ENCODE data around the gene IDI2.
A peak's percentile ranks its signal among the peaks of the same experiment; 100 is the strongest.

The IDI2 gene

DNA sequence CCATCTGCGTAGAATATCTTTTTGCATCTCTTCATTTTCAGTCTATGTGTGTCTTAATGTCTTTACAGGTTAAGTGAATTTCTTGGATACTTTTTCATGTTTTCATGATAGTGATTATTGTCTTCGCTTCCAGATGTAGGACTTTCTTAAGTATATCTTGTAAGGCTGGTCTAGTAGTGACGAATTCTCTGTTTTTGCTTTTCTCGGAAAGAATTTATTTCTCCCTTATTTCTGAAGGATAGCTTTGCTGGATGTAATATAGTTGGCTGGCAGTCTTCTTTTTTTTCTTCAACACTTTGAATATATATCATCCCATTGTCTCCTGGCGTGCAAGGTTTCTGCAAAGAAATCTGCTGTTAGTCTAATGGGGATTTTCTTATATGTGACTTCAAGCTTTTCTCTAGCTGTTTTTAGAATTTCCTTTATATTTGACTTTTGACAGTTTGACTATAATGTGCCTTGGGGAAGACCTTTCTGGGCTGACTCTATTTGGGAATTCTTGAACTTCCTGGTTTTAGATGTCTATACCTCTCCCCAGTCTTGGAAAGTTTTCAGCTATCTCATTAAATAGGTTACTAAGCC lies 23.1 kb downstream of the IDI2 start:
- peaks cover 15% of the 10 kb centered on the region for H3K4me1 Mint-ChIP-seq
- H3K4me3 Mint-ChIP-seq: no peak overlapping the region
- DNase-seq: no peak
- H3K27ac Mint-ChIP-seq: peak overlapping the region; percentile 41 to 60
- ATAC-seq: no peak
- no peaks in the 10 kb centered on the region for H3K9me3 Mint-ChIP-seq
- H3K27me3 Mint-ChIP-seq: no peaks in the 10 kb centered on the region

DNA sequence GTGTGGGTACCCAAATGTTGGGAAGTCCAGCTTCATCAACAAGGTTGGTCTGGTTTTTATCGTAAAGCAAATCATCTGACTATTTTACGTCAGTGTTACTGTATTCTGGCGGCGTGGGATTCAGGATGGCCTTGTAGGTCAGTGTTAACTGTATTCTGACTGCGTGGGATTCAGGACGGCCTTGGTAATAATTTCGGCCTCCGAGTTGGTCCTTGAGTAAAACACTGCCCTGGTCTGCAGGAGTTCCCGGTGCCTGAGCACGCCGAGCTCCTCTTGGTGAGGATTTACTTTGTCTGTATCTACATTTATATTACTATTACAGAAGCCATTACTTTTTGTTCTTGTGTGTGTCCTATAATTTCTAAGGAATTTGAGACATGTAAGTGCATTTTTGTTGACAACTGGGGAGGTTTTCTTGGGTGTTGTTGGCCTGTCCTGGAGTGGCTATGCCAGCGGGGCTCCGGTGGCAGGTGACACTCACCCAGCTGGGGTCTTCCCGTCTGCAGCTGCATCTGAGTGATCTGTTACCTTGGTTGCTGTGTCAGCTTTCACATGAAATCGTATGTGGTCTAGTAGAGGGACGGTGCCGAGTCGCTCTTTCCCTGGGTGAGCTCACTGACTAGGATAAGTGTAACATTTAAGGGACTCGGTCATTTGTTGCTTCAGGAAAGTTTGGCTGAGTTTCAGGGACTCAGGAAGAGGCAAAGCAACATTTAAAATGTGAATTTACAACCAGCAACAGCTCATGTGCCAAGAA lies 28.2 kb downstream of the IDI2 start:
- no peak for DNase-seq
- H3K27ac Mint-ChIP-seq: no peak overlapping the region
- H3K4me1 Mint-ChIP-seq: peaks cover 22% of the 10 kb centered on the region
- no peaks in the 10 kb centered on the region for H3K9me3 Mint-ChIP-seq
- no peak for ATAC-seq
- no peak overlapping the region for H3K4me3 Mint-ChIP-seq
- no peaks in the 10 kb centered on the region for H3K27me3 Mint-ChIP-seq

DNA sequence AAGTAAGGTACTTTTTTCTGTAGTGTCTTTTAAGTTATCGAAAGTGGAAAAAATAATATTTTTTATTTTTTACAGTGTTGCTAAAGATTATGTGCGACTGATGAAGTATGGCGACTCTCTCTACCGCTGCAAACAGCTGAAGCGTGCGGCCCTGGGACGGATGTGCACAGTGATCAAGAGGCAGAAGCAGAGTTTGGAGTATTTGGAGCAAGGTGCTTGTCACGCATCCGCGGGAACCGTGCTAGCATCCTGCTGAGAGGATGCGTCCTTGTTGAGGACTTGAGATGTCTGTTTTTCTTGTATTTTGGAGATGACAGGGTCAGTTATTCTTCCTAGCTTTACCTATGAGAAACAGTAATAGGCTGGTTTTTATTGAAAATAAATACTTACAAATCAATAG lies 29.6 kb downstream of the IDI2 start:
- Mint-ChIP-seq H3K27me3 (no peaks in the 10 kb centered on the region), H3K4me3 (no peak overlapping the region), H3K27ac (no peak overlapping the region), H3K9me3 (no peaks in the 10 kb centered on the region), H3K4me1 (peaks cover 19% of the 10 kb centered on the region)
- DNase-seq (no peak), ATAC-seq (no peak)

DNA sequence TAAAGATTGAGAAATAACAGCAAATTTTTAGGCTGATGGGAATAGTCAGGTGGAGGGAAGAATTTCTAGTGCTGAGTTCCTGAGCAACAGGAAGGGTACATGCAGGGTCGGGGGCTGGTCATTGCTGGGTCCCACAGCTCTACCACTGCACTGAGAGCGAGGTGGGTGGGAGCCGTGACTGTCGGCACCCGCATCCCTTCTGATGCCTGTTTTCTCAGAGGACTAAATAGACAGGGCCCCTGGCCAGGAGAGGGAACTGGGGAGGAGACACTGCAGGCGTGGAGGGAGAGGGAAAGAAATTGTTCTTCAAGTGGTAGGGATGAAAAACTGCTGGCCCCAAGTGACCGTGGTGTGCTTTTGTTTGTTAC lies 30.1 kb downstream of the IDI2 start:
- no peak overlapping the region for H3K4me3 Mint-ChIP-seq

DNA sequence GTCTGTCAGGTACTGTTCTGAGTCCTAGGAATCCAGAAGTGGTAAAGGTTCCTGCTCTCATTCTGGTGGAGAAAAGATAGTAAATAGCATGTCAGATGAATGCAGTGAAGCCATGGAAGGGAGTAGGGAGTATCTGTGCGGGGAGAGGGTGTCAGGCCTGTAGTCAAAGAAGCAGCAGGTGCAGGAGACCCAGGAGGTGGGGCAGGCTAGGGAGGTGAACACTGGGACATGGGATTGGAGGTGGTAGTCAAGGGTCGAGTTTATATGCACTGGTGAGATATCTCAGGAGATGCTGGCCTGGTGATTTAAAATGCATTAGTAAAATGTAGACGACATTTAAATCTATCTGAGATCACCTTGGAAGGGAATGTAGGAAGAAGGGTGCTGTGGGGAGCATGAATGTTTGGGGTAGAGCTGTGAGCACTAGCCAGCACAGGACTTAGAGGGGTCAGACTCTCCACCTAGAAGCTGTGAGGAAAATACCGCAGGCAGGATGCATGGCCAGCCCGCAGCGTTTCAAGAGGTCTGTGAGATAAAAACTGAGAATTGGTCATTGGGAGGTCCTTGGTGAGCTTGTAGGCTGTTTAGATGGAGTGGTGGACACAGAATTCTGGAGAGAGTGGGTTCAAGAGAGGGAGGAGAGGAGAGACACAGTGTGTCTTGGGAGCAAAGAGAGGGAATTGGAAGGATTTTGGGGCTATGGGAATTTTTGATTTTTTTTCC lies 30.7 kb downstream of the IDI2 start:
- Mint-ChIP-seq H3K9me3 (no peaks in the 10 kb centered on the region), H3K4me1 (peaks cover 29% of the 10 kb centered on the region), H3K27ac (peak overlapping the region; percentile 20 to 43), H3K27me3 (no peaks in the 10 kb centered on the region), H3K4me3 (no peak overlapping the region)
- ATAC-seq: no peak
- DNase-seq: no peak

More for the DNA sequence above, 30.1 kb downstream of the IDI2 start:
- no peaks in the 10 kb centered on the region for H3K27me3 Mint-ChIP-seq
- DNase-seq: no peak
- peaks cover 24% of the 10 kb centered on the region for H3K4me1 Mint-ChIP-seq
- ATAC-seq: no peak
- H3K27ac Mint-ChIP-seq: no peak overlapping the region
- no peaks in the 10 kb centered on the region for H3K9me3 Mint-ChIP-seq

DNA sequence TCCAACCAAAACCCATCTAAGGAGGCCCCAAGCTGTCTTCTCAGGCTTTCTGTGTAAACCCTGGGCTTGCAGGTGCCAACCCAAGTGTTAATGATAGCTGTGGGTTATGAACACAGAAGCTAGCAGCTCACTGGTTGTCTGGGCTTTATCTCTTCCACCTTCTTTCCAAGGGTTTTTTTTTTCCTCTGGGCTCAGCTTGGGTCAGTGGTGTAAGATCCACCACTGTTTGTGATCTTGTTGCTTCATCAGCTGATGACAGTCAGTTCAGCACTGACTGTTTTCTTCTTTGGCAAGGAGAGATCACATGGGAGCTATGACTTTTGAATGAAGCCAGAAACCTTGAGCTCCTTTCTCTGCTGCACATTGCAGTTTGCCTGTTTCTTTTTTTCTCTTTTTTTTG lies 32.8 kb downstream of the IDI2 start:
- no peak overlapping the region for H3K4me3 Mint-ChIP-seq
- no peak overlapping the region for H3K27ac Mint-ChIP-seq
- ATAC-seq: no peak
- H3K27me3 Mint-ChIP-seq: no peaks in the 10 kb centered on the region
- no peak for DNase-seq
- H3K4me1 Mint-ChIP-seq: peaks cover 33% of the 10 kb centered on the region
- no peaks in the 10 kb centered on the region for H3K9me3 Mint-ChIP-seq

DNA sequence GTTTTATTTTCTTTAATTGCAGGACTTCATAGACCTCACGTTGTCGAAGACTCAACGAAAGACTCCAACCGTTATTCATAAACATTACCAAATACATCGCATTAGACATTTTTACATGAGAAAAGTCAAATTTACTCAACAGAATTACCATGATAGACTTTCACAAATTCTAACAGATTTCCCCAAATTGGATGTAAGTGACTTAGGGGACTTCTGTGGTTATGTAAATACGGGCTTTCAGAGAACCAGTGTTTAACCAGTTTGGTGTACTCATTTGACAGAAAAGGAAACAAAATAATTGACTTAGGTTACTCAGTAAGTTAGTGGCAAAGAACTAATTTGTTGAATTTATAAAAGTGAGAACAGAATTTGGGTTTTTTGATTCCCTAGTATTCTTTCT lies 33.2 kb downstream of the IDI2 start:
- Mint-ChIP-seq H3K9me3 (no peaks in the 10 kb centered on the region), H3K4me1 (peaks cover 34% of the 10 kb centered on the region), H3K27ac (no peak overlapping the region), H3K27me3 (no peaks in the 10 kb centered on the region), H3K4me3 (no peak overlapping the region)
- DNase-seq (no peak), ATAC-seq (no peak)

DNA sequence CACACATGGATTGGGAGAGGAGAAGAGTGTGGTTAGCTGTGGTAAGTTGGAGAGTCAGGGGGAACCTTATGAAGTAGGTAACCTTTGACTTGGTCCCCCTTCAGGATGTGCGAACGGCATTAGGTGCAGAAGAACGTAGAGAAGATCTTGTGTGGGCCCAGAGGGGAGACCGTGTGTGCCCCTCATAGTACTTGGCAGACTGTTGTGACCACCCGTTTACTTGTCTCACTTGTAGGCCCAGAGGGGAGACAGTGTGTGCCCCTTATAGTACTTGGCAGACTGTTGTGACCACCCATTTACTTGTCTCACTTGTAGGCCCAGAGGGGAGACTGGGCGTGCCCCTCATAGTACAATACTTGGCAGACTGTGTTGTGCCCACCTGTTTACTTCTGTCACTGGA lies 34.9 kb downstream of the IDI2 start:
- Mint-ChIP-seq H3K4me1 (peaks cover 47% of the 10 kb centered on the region), H3K9me3 (no peaks in the 10 kb centered on the region), H3K27ac (peak overlapping the region in 1 of 2 donors; percentile 9), H3K27me3 (no peaks in the 10 kb centered on the region), H3K4me3 (peak overlapping the region; percentile 93 to 97)
- DNase-seq (no peak), ATAC-seq (no peak)

DNA sequence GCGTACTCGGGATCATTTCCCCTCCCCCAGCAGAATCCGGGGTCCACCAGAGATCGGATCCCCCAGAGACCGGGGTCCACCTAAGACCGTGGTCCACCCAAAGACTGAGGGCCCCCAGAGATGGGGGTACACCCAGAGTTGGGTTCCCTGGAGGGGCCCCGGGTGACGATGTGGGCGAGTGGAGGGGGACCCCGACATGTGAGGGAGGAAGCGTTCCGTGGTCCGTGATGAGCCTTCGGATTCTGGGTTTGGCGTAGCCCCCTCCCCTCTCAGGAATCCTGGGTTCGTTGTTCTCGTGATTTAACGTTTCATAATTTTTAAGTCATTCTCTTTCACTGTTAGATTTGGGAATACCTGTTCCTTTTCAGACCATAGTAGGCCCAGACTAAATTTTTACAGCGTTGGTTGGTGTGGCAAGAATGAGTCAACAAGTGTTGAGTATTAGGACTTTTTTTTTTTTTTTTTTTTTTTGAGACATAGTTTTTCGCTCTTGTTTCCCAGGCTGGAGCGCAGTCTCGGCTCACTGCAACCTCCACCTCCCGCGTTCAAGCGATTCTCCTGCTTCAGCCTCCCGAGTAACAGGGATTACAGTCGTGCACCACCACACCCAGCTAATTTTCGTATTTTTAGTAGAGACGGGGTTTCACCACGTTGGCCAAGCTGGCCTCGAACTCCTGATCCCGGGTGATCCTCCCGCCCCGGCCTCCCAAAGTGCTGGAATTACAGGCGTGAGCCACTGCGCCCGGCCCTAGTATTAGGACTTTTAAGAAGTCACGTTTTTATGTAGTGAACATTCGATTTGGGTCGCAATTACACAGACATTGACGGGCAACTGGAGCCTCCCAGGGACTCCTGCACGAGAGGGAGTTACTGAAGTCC lies 36.8 kb downstream of the IDI2 start:
- peak; percentile 24 for ATAC-seq
- H3K27me3 Mint-ChIP-seq: no peaks in the 10 kb centered on the region
- H3K9me3 Mint-ChIP-seq: no peaks in the 10 kb centered on the region
- peaks cover 36% of the 10 kb centered on the region for H3K4me1 Mint-ChIP-seq
- peak overlapping the region; percentile 98 to 99 for H3K27ac Mint-ChIP-seq
- H3K4me3 Mint-ChIP-seq: peak overlapping the region; percentile 93 to 97
- DNase-seq: peak in 1 of 2 donors; percentile 13

DNA sequence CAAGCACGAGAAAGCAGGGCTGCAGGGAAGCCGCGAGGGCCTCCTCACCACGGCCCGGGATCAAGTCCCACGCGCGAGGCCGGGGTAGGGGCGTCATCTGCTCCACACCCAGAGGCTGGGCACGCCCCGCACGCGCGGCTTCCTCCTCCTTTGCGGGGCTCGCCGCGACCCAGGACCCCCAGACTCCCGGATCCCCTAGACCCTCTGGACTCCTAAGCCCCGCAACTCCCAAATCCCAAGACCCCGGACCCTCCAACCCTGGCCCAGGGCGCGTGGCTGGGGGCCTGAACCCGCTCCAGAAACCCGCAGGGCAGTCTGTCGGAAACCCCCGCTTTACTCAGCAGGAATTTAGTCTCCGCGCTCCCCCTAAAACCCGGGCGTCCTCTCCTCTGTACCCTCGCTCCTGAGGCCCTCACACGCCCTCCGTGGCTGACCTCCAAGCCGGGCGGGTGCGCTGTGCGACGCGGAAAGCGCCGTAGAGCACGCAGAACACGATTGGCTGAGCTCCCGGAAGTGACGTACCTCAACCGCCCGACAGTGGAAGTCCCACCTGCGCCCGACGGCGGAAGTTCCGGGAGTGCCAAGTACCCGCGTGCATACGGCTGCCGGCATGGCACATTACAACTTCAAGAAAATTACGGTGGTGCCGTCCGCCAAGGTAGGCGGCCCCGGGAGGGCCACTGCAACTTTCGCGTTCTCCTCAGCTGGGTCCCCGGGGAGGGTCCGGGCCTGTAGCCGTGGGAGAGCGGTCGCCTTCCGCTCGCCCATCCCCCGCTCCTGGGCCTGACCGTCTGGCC lies 37.6 kb downstream of the IDI2 start, which contains the start of gene GTPBP4:
GTPBP4 (plus strand) TSS at position 565 of the 797 bp plus-strand sequence; CDS start at position 611, 46 bp downstream.
- peak within 1 kb of the TSS; percentile 93 to 97 for H3K4me3 Mint-ChIP-seq
- H3K27me3 Mint-ChIP-seq: no peaks in the 10 kb centered on the region
- H3K4me1 Mint-ChIP-seq: peaks cover 36% of the 10 kb centered on the region
- DNase-seq (peak; percentile 92 to 97), ATAC-seq (peak; percentile 100)
- no peaks in the 10 kb centered on the region for H3K9me3 Mint-ChIP-seq
- peak within 1 kb of the TSS; percentile 98 to 99 for H3K27ac Mint-ChIP-seq

DNA sequence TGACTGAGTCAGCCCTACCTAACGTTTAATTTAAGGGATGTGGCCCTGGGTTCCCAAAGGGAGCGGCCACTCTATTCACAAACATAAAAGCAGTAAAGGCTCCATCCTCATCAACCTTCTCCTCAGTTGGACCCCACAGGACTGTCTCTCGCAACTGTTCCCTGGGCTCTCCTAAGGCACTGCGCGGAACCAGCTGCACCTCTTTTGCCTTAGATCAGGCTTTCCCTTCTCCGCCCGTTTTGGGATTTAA lies 38.1 kb downstream of the IDI2 start:
- ATAC-seq (peak; percentile 4), DNase-seq (no peak)
- H3K9me3 Mint-ChIP-seq: no peaks in the 10 kb centered on the region
- peak overlapping the region; percentile 93 to 97 for H3K4me3 Mint-ChIP-seq
- no peaks in the 10 kb centered on the region for H3K27me3 Mint-ChIP-seq
- H3K4me1 Mint-ChIP-seq: peaks cover 36% of the 10 kb centered on the region
- H3K27ac Mint-ChIP-seq: peak overlapping the region; percentile 98 to 99

DNA sequence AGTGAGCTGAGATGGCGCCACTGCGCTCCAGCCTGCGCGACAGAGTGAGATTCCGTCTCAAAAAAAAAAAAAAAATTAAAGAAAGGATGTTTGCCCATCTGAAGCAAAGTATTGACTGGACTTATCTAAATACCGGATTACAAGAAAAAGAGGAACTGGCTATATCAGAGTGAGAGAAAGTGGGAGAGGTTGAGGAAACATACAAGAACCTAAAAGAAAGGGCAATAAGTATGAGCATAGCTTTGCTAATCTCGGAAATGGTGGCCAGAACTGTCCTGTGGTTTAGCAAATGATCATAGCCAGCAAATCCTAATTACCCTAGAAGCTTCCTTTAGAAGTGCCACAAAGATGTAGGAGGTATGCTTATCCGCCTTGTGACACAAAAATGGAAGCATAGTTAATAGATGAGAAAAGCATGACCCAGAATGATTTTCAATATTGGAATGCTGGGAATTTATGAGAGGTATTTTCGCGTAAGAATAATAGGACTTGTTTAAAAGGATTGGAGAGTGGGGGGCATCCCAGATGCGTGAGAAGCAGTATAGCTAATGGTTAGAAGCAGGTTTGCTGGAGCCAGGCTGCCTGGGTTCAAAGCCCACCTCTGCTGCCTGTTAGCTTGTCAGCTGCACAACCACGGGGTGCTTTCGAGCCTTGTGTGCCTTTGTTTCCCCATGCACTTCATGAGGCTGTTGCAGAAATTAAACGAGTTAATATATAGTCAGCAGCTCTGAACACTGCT lies 38.6 kb downstream of the IDI2 start:
- no peak for ATAC-seq
- Mint-ChIP-seq H3K9me3 (no peaks in the 10 kb centered on the region), H3K4me1 (peaks cover 36% of the 10 kb centered on the region), H3K27ac (peak overlapping the region in 1 of 2 donors; percentile 98), H3K4me3 (peak overlapping the region; percentile 93 to 97), H3K27me3 (no peaks in the 10 kb centered on the region)
- DNase-seq: no peak

DNA sequence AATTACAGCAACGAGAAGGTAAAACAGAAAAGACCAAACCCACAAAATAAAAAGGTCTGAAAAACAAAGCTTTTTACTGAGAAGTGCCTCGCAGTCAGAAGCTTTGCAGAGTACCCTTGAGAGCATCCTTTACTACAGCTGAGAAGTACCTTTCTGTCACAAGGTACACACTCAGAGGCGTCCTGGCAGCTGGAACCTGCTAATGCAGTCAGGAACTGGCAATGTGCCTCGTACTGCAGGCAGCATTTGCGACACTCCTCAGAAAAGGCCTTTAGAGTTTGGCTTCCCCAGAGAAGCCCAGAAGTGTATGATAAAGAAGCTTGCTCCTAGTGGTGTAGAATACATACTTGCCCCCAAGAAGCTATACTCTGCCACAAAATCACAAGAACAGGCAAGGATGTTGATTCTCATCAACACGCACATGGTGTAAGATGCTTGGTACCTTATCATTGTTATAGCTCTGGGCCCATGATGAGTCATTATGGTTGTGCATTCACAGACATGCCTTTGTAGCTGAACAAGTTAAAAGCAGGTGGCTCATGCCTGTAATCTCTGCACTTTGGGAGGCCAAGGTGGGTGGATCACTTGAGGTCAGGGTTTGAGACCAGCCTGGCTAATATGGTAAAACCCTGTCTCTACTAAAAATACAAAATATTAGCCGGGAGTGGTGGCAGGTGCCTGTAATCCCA lies 39.4 kb downstream of the IDI2 start:
- Mint-ChIP-seq H3K27me3 (no peaks in the 10 kb centered on the region), H3K4me3 (peak overlapping the region; percentile 93 to 97), H3K9me3 (peaks cover 0 to under 1% of the 10 kb centered on the region in 2 donors), H3K4me1 (peaks cover 36% of the 10 kb centered on the region), H3K27ac (no peak overlapping the region)
- no peak for ATAC-seq
- no peak for DNase-seq

DNA sequence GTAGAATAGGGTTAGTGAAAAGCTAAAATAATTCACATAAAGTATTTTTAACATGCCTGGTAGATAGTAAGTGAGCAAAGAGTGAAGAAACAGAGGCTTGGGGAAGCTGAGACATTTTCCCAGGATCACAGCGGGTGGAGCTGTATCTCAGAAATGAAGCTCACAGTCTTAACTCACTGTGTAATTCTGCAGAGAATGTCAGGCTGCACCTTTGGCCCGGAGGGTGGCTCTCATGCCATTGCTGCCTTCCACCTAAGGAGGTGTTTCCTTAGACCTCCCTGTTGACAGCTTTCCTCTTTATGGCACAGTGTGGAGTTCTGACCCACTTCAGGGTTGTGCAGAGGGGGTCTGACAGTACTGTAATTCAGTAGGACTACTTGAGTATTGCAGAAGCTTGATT lies 40.3 kb downstream of the IDI2 start:
- Mint-ChIP-seq H3K4me1 (peaks cover 28% of the 10 kb centered on the region), H3K27me3 (no peaks in the 10 kb centered on the region), H3K9me3 (peaks cover 7 to 9% of the 10 kb centered on the region in 2 donors), H3K27ac (no peak overlapping the region), H3K4me3 (no peak overlapping the region)
- DNase-seq (no peak), ATAC-seq (no peak)
